Activated CD4-positive, alpha-beta T cell treated with anti-CD3 and anti-CD28 coated beads, Interleukin-2, Interleukin-6, amounts not matched to agents 100 ng/mL and 50 ng/mL, durations not matched to agents 16 hours and 8 hours (primary cell): ENCODE measurements around the gene PFKFB2.

Experiments used
- DNase-seq: peaks from one replicate; pipeline ENCODE4 v3.0.0-alpha.2; 2020

The PFKFB2 gene

DNA sequence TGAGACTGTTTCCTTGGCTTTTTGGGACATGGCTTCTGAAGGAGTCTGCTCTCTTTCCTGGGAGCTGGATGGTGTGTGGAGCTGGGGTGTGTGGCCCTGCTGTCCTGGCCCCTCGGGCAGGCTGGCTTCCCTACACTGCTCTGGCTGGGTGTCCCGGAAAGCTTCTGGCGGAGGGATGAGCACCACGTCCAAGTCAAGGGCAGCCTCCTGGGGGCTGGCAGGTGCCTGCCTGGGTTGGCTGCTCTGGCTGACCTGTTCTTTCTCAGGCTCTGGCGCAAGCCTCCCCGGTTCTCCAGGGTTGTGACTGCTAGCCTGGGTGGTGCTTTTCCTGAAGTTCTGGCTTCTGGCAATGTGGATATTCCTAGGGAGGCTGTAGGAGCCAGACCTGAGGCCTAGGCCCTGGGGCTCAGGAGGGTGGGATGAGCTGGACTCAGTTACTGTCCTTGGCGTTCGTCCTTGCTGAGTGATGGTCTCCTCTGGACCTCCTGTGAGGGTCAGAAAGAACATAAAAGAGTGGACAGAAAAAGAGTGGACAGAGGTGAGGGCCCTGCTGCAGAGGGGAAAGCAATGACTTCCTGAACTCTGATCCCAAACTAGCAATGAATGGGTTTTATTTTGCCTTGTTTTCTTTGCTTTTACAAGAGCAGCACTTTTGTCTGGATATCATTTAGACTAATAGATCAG, 29.9 kb upstream of the PFKFB2 start:
- DNase-seq = no peak

GRCh38 chr1:207024202-207025145, 28.6 kb upstream of the PFKFB2 start:
- DNase-seq = no peak

DNA sequence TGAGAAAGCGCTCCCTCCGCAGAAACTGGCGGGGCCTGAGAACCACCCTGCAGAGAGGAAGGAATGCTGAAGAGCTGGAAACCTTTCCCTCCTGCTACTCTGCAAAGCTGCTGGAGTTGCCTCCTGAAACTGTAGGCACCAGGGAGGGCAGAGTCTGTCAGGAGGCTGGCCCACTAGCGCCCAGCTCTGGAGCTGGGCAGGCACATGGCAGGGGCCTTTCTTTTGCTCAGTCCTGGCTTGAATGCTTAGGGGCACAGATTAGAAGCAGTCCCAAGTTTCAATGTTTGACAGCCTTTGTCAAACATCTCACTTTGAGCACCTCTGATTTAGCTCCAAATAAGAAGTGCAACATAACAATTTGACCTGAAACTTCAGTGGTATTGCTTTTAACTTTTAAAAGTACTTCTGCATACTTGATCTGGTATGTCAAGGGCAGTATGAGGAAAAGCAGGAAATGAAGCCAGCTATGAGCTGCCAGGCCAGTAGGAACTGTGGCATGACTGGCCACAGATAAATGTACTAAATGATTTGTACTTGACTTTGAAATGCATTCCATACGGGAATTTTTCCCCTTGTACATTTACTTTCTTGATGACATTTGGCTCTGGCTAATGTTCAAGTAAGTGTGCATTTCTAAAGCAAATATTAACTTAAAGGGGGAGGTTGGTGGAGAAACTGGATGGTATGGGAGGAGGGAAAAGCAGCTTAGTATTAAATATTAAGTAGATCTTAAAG, 27.8 kb upstream of the PFKFB2 start:
- DNase-seq = no peak

DNA sequence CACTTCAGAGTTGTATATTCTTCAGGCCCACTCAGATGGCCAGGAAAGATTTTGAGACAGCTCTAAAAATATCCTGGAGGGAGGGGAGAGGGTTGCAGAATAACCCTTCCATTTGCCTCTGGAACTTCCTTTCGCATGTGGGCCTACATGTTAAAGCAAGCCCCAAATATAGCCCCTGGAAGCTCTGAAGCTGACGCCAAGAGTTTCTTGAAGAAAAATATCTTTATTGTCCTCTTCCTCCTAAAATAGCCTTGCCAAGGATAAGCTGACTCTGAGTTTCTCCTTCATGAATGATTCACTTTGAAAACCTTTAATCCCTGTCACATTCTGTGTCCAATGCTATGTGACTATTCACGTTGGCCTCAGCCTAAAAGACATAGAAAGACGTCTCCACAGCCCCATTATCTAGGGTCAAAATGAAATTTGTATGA, 27.0 kb upstream of the PFKFB2 start:
- no peak for DNase-seq

- DNase-seq = no peak
Measured at GRCh38 chr1:207027206-207027777, 25.8 kb upstream of the PFKFB2 start.

GRCh38 chr1:207027921-207028320, 25.2 kb upstream of the PFKFB2 start:
- no peak for DNase-seq

- DNase-seq = no peak
Measured at GRCh38 chr1:207028884-207029650, 24.0 kb upstream of the PFKFB2 start.

GRCh38 chr1:207029701-207030521, 23.2 kb upstream of the PFKFB2 start:
- DNase-seq = no peak

GRCh38 chr1:207030522-207031009, 22.5 kb upstream of the PFKFB2 start:
- DNase-seq = no peak

DNA sequence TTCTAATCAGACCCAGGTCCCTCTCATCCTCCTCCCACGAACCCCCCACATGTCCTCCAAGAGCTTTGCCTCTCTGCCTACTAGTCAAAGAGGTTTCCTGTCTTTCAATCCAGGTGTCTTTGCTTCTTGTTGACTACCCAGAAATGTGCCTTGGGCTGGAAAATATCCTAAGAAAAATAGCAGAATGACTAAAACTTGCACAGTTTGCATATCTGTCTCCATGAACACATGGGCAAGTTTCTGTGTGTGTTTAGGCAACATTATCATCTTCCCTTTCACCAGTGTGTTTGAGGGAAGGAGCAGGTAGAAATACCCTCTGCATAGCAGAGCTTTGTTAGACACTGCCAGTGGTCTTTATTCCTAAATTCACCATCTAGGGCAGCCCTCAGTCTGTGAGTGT, 22.1 kb upstream of the PFKFB2 start:
- no peak for DNase-seq

DNA sequence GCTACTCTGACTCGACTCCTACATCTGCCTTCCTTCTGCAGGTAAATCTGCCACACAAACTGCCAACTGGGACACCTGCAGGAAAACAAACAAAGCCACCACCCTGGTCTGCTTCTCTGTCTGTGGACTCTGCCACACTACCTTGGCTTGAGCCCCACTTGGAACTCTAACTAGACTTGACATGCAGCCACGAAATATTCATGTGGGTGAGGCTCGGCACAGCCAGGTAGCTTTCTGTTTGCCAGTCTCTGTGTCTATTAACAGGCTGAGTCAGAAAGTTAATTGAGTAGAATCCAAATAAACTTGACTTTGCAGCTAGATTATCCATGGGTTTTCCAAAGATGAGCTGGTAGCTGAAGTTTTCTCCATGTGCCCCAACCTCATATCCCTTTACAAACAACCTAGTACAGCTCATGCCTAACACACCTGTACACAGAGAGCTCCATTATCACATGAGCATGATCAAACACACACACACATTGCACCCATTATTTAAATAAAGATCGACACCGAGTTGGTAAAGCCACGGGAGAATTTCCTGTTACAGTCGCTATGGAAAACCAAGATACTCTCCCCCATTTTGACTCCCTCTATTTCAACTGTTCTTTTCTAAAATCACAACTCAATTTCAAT, 21.3 kb upstream of the PFKFB2 start:
- DNase-seq = no peak

DNA sequence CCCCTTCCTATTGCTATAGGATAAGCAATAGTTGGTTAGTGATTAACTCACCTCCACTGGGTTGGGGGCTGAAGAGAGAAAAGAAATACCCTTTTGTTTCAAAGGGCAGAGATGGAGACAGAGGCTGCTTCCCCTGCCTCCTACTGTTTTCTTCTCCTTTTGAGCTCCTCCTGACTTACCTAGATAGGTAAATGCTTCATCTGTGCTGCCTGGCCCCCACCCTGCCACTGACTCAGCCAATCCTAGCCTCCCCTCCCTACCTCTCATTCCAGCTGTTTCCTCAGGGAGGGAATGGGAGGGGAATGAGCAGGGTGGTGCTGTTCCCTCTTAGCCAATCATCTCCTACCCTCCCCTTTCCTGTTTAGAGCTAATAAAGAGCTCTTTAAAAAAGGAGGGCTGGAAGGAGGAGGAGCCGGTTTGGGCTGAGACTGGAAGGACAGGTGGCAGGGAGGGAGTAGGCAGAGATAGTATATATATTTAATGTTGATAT, 20.5 kb upstream of the PFKFB2 start, which contains the start of gene C1orf116:
Gene C1orf116 (minus strand): TSS at position 229 of the 490 bp plus-strand sequence. CDS start 5,158 bp downstream, outside the sequence.
- no peak for DNase-seq

- no peak for DNase-seq
Measured at GRCh38 chr1:207033302-207033701, 19.8 kb upstream of the PFKFB2 start.

- no peak for DNase-seq
Measured at GRCh38 chr1:207034208-207034607, 18.9 kb upstream of the PFKFB2 start.

DNA sequence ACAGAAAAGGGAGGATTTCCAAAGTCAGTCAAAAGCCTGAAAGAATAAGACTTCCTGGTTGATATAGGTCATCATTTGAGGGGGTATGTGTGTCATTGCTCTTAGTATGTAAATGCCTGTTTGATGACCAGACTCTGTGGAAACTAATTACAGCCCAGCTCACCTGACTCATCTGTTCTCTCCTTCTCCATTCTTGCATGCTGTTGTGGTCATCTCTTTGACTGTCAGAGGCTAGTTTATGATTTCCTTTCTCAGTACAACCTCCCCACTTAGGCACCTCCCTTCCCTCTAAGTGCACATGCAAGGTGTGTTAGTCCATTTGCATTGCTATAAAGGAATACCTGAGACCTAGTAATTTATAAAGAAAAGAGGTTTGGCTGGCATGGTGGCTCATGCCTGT, 18.1 kb upstream of the PFKFB2 start:
- no peak for DNase-seq

DNA sequence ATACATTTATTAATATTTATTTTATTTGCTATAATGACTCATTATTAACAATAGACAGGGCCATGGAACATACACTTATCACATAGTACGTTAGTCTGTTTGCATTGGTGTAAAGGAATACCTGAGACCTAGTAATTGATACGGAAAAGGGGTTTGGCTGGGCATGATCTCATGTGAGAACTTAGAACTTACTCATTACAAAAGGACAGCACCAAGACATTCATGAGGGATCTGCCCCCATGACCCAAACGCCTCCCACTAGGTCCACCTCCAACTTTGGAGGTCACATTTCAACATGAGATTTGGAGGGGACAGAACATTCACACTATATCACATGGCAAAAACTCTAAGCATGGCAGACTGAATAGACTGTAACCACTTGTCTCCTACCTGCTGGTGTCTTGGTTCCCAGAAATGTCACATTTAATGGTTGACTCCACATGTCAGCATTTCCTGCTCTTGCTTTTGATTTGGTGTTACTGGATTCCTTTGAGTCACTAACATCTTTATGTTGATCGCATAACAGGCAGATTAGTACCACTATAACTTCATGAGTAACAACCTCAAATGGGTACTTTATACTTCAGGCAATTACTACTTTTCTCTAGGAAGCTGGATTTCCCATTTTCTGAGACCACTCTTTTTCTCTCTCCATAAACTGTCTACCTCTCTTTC, 17.1 kb upstream of the PFKFB2 start:
- no peak for DNase-seq

- DNase-seq = no peak
Measured at GRCh38 chr1:207036865-207037264, 16.2 kb upstream of the PFKFB2 start.

DNA sequence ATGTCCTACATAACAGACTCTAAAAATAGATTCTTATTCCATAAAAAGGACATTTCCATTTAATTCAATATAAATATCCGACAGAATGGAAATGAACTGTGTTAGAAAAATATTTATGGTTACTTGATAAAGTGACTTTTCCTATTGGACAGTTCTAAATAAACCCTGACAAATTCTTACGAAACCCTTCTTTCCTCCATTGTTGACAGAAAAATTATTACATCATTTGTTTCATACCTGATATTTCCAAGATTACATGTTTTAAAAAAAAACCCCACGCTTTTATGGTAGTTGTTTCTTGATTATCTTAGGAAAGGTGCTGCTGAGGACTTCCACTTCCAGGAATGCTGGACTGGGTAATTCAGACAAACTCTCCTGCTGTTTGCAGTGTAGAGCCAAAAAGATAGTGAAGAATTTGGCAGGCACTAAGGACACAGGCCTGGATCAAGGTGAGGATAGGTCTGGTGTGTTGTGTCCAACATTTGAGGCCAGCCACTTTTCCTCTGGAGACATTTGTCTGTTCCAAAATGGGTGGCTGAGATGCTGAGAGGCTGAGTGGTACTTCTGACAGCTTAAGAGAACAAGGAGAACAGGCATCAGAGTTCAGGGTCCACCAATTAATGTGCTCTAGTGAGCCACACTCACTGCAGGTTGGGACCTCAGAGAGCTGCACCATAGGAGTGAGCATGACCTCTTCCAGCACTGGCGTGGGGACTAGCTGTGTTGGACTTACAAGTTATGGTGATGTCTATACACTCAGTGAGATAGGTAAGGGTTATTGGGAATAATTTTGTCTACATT, 13.5 kb upstream of the PFKFB2 start:
- DNase-seq = no peak

- DNase-seq = no peak
Measured at GRCh38 chr1:207040181-207040533, 12.9 kb upstream of the PFKFB2 start.
